NCI-H2227 (cell line): ENCODE data around the gene SAMD9.
"Not testable (repeated sequence)": the region's sequence is repeated elsewhere in the genome, so short reads cannot be mapped to it uniquely, and the experiment has no call there.

Experiments
- DNase-seq: peaks from one replicate; lab custom pipeline; 2025; ENCODE audit not compliant: unreplicated experiment; lab: John Stamatoyannopoulos, UW

The SAMD9 gene

GRCh38 chr7:93117852-93118530, at the start of gene SAMD9:
TSS of gene SAMD9 (minus strand) at chr7:93117979. CDS start at chr7:93106097, 11,882 bp downstream.
- DNase-seq: peak; percentile 88

GRCh38 chr7:93165447-93165846, 47.7 kb upstream of the SAMD9 start:
- DNase-seq: no peak

- no peak for DNase-seq
Observed at GRCh38 chr7:93164766-93165165, 47.0 kb upstream of the SAMD9 start.

GRCh38 chr7:93161181-93161762, 43.5 kb upstream of the SAMD9 start:
- no peak for DNase-seq

- no peak for DNase-seq
Observed at GRCh38 chr7:93160410-93160809, 42.6 kb upstream of the SAMD9 start.

- no peak for DNase-seq
Observed at GRCh38 chr7:93159490-93159889, 41.7 kb upstream of the SAMD9 start.

- DNase-seq: no peak
Observed at GRCh38 chr7:93156884-93157283, 39.1 kb upstream of the SAMD9 start.

- DNase-seq: no peak
Observed at GRCh38 chr7:93150200-93150835, 32.5 kb upstream of the SAMD9 start.

- DNase-seq: no peak
Observed at GRCh38 chr7:93148727-93149126, 30.9 kb upstream of the SAMD9 start.

GRCh38 chr7:93148144-93148543, 30.4 kb upstream of the SAMD9 start, which contains the start of gene SAMD9L:
TSS of gene SAMD9L (minus strand) at chr7:93148385. CDS start at chr7:93135971, 12,414 bp downstream.
- DNase-seq: no peak

- peak; percentile 17 for DNase-seq
Observed at GRCh38 chr7:93147363-93147762, 29.6 kb upstream of the SAMD9 start.

GRCh38 chr7:93146472-93147141, 28.8 kb upstream of the SAMD9 start:
- no peak for DNase-seq

GRCh38 chr7:93146036-93146435, 28.3 kb upstream of the SAMD9 start:
- no peak for DNase-seq

GRCh38 chr7:93145354-93145753, 27.6 kb upstream of the SAMD9 start:
- no peak for DNase-seq

GRCh38 chr7:93142127-93142526, 24.3 kb upstream of the SAMD9 start:
- no peak for DNase-seq

- no peak for DNase-seq
Observed at GRCh38 chr7:93140582-93141191, 22.9 kb upstream of the SAMD9 start.

- no peak for DNase-seq
Observed at GRCh38 chr7:93138576-93138975, 20.8 kb upstream of the SAMD9 start.

GRCh38 chr7:93133005-93133404, 15.2 kb upstream of the SAMD9 start:
- DNase-seq: no peak

GRCh38 chr7:93132216-93132615, 14.4 kb upstream of the SAMD9 start:
- DNase-seq: no peak

- not testable (repeated sequence) for DNase-seq
Observed at GRCh38 chr7:93126954-93127353, 9.2 kb upstream of the SAMD9 start.

GRCh38 chr7:93123532-93123931, 5.8 kb upstream of the SAMD9 start:
- not testable (repeated sequence) for DNase-seq
